Measurements from ENCODE around the gene FPGS. TPM values are rescaled to one million over a fixed set of nuclear protein-coding genes. Genes with fewer than 3 reads are reported as not detected.

Gene FPGS
- total and polyA plus RNA-seq, 2 of the 4 experiments (the other 2 are of a cell fraction): 43.9 to 75.7 TPM

DNA sequence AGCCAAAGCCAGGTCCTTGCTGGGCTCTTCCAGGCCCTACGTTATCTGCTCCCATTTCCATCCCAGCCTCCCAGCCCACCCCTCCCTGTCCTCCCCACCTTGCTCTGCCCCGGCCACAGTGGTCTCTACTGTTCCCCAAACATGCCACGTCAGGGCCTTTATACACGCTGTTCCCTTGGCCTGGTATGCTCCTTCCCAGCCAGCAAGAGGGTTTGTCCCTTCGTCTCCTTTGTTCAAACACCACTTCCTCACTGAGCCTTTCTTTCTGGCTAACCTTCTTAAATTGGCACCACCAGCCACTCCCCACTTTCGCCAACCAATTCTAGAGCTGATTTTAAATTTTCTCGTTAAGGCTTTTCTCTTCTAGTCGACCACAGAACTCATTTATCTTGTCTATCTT is 34.0 kb upstream of the FPGS start:
- Histone ChIP-seq H4K20me1 (ENCODE audit: insufficient read depth, low read length) (no peaks in the 10 kb centered on the region), H4K91ac (ENCODE audit: insufficient read depth, low read depth, low read length) (no peak overlapping the region), H3K27me3 (ENCODE audit: control insufficient read depth, insufficient read depth, low read length) (peaks cover 5% of the 10 kb centered on the region; the same call in 1 of the 2 replicates), H3K18ac (ENCODE audit: low read depth, low read length) (no peak overlapping the region), H2BK120ac (ENCODE audit: low read depth, low read length) (no peak overlapping the region), H3K27ac (ENCODE audit: insufficient read depth, low read length) (no peak overlapping the region), H3K9me1 (ENCODE audit: insufficient read depth, low read length) (no peaks in the 10 kb centered on the region; the same call in 1 of the 2 replicates), H3K9me3 (ENCODE audit: control insufficient read depth, insufficient read depth, low read length) (no peaks in the 10 kb centered on the region), H3K79me1 (ENCODE audit: low read depth in 1 of 2, low read length in 2 of 2) (no peaks in the 10 kb centered on the region), H2AK9ac (replicated peaks; ENCODE audit: low read depth, low read length, poor library complexity) (no peak overlapping the region), H2AK5ac (ENCODE audit: low read depth, low read length) (no peak overlapping the region), H2BK5ac (ENCODE audit: low read depth, low read length, poor library complexity, severe bottlenecking) (no peak overlapping the region), H3K4me1 (ENCODE audit: control insufficient read depth, insufficient read depth, low read length) (peaks cover 2% of the 10 kb centered on the region; the same call in 1 of the 2 replicates), H3K4ac (ENCODE audit: low read depth, low read length) (no peak overlapping the region), H4K5ac (ENCODE audit: low read depth, low read length) (no peak overlapping the region), H2AFZ (replicated peaks; ENCODE audit: low read length, poor library complexity) (no peak overlapping the region), H3K4me3 (ENCODE audit: insufficient read depth, low read depth, low read length) (no peak overlapping the region), H2BK15ac (ENCODE audit: low read depth, low read length) (no peak overlapping the region), H3K9ac (ENCODE audit: low read depth, low read length) (no peak overlapping the region), H3K23ac (ENCODE audit: low read depth, low read length) (no peak overlapping the region), H4K8ac (ENCODE audit: low read depth in 2 of 2, low read length in 2 of 2) (no peak overlapping the region), H3K4me2 (ENCODE audit: low read depth, low read length) (no peak overlapping the region), H3K36me3 (ENCODE audit: control insufficient read depth, insufficient read depth, low read length) (no peaks in the 10 kb centered on the region), H2BK20ac (ENCODE audit: low read depth, low read length) (no peak overlapping the region), H3K14ac (replicated peaks; ENCODE audit: low read depth, low read length) (no peak overlapping the region), H3K56ac (ENCODE audit: extremely low read depth, insufficient read depth, low read length) (no peak overlapping the region)
- TF ChIP-seq SMC3 (IDR thresholded peaks at IDR 0.05; ENCODE audit: low read depth, low read length): no peak
- TF ChIP-seq NFE2L2 (IDR thresholded peaks at IDR 0.05; ENCODE audit: low read depth, low read length): no peak
- TF ChIP-seq BHLHE40 (IDR thresholded peaks at IDR 0.05; ENCODE audit: low read depth, low read length): no peak
- TF ChIP-seq, protein P1, sequence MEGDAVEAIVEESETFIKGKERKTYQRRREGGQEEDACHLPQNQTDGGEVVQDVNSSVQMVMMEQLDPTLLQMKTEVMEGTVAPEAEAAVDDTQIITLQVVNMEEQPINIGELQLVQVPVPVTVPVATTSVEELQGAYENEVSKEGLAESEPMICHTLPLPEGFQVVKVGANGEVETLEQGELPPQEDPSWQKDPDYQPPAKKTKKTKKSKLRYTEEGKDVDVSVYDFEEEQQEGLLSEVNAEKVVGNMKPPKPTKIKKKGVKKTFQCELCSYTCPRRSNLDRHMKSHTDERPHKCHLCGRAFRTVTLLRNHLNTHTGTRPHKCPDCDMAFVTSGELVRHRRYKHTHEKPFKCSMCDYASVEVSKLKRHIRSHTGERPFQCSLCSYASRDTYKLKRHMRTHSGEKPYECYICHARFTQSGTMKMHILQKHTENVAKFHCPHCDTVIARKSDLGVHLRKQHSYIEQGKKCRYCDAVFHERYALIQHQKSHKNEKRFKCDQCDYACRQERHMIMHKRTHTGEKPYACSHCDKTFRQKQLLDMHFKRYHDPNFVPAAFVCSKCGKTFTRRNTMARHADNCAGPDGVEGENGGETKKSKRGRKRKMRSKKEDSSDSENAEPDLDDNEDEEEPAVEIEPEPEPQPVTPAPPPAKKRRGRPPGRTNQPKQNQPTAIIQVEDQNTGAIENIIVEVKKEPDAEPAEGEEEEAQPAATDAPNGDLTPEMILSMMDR (conservative IDR thresholded peaks at IDR 0.05; ENCODE audit: low read depth, low read length): no peak
- 85% methylated on average over 5 of the region's 8 CpGs; no CpG with 5 or more reads in 1 of the 2 experiments for WGBS, 2 experiments (ENCODE audit: extremely low coverage in 2 of 2, insufficient read length in 1 of 2)
- intact Hi-C loops (cut with micrococcal nuclease) (no loop called here), in situ Hi-C loops (cut with MboI; ENCODE audit: low sequenced_read_pairs) (no loop called here), dilution Hi-C loops (cut with HindIII; ENCODE audit: low sequenced_read_pairs, unreplicated experiment) (no loop called here)
- ChIA-PET CTCF (interaction anchor here (0.5 kb wide), 1 partner anchor 34 kb away, joined by 3 read pairs; no protein-coding TSS in a partner anchor), POLR2A (ENCODE audit: unreplicated experiment) (no interaction called here)
- ATAC-seq (ENCODE audit: low read depth): no peak
- no TSS peak for BruUV-seq (replicated peaks)
- no peak for DNase-seq
